NCI-H1694 (cell line): Measurements from ENCODE around the gene KRTAP10-9.
"Not testable (repeated sequence)": the region's sequence is repeated elsewhere in the genome, so short reads cannot be mapped to it uniquely, and the experiment has no call there.

Source experiments
- DNase-seq: peaks from one replicate; lab custom pipeline; 2025; lab: John Stamatoyannopoulos, UW

The KRTAP10-9 gene

DNA sequence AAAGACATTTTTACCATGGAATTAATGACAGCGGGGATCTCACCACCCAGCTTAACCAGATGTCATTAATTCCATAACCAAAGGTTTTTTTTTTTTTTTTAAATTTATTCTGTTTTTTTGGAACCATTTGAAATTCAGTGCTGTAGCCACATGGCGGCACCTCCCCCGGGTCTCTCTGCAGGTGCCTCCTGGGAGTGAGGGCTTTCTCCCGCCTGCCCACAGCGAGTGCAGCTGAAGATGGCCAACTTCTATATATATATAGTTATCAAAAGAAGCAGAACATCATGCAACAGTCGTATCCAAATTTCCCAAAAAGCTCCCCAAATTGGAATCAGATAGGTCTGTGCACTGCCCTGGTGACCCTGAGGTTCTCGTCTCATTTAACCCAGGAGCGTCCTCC, 11.4 kb upstream of the KRTAP10-9 start:
- DNase-seq, result no peak

- peak; percentile 32 for DNase-seq
Measured at GRCh38 chr21:44615911-44616590, 10.8 kb upstream of the KRTAP10-9 start.

- no peak for DNase-seq
Measured at GRCh38 chr21:44616591-44616926, 10.3 kb upstream of the KRTAP10-9 start.

DNA sequence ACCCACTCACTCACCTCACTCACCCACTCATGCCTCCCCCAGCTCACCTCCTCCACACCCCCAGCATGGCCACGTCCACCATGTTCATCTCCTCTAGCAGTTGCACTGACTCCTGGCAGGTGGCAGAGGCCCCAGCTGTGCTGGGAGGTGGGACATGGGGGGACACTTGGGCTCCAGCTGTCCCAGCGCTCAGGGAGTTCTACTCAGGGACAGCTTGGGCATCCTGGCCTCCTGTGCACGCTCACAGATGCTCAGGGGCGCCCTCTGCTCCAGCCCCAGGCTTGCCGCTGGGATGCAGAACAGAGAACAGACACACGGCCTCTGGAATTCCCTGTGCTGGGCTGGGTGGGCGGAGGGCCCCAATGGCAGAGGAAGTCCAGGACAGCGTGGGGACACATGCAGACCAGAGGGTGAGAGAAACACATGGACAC, 9.8 kb upstream of the KRTAP10-9 start:
- DNase-seq, result no peak

DNA sequence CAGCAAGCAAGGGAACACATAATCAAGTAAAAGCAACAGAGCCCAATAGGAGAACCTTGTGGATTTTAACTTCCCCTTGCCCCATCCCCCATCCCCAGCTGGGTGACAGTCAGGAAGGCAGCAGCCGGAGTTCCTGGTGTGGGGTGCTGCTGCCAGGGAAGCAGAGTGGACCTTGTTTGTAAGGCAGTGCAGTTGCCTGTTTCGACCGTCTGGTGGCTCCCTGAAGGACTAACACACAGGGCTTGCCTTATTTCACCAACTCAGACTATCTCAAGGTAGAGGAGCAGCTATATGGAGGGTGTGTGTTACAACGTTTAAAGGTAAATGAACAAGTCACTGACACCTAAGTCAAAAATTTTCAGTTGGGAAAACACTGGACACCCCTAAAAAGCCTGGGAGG, 8.4 kb upstream of the KRTAP10-9 start:
- DNase-seq, result no peak

- no peak for DNase-seq
Measured at GRCh38 chr21:44618909-44619308, 8.0 kb upstream of the KRTAP10-9 start.

DNA sequence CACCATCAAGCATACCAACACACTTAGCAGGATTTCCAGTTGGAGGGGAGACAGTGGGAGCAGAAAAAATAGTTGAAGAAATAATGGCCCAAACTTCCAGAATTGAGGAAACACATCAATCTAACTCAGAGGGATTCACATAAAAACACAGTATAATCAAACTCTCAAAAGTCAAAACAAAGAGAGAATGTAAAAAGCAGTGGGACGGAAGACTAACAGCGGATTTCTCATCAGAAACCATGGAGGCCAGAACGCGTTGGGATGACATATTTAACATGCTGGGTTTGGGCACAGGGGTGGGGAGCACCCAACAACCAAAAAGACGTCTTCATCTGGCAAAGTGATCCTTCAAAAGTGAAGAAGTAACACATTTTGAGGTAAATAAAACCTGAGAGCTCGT, 7.0 kb upstream of the KRTAP10-9 start:
- no peak for DNase-seq

DNA sequence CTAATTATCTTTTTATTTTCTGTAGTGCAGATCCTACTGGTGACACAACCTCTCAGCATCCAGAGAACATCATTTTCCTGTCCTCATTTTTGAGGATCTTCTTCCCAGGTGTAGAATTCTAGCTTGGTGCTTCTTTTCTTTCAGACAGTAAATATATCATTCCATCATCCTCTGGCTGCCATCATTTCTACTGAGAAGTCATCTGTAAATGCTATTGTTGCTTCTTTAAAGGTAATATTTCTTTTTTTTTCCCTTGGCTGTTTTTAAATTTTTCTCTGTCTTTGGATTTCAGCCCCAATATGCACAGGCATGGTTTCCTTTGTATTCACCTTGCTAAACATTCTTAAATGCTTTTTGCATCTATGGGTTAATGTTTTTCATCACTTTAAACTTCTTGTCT, 3.3 kb upstream of the KRTAP10-9 start:
- DNase-seq, result no peak

DNA sequence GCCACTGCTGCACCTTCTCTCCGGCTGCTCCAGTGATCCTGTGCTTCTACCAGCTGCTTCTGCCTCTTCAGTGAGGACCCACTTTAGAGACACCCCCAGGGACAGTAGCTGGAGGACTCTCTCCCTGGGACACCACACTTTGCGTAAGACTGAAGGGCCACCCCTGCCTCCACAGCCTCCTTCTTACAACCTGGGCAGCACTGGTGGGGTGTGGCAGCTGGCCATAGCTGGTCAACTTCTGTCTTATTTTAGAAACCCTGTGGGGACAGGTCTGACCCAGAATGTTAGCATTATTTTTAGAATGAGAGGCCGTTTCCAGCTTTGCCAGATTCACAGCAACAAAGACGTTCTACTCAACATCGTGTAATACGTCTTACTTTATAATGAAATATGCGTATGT, 1.1 kb upstream of the KRTAP10-9 start:
- DNase-seq, result no peak

DNA sequence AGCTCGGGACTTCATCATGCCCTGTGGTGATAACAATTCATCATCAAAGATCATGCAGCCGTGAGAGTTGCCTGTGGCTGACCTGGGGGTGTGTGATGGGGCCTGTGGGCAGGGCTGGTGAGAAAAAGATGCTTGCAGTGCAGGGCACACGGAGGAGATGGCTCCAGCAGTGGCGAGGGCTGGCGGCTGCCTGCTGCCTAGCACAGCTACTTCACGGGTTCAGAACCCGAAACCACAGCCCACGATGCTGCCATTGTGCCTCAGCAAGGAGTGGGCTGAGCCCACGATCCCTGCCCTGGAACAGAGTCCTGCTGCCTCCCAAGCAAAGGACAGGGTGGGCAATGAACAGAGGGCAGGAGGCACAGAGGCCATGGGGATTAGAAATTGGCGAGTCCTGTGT, 631 bp upstream of the KRTAP10-9 start:
- no peak for DNase-seq

DNA sequence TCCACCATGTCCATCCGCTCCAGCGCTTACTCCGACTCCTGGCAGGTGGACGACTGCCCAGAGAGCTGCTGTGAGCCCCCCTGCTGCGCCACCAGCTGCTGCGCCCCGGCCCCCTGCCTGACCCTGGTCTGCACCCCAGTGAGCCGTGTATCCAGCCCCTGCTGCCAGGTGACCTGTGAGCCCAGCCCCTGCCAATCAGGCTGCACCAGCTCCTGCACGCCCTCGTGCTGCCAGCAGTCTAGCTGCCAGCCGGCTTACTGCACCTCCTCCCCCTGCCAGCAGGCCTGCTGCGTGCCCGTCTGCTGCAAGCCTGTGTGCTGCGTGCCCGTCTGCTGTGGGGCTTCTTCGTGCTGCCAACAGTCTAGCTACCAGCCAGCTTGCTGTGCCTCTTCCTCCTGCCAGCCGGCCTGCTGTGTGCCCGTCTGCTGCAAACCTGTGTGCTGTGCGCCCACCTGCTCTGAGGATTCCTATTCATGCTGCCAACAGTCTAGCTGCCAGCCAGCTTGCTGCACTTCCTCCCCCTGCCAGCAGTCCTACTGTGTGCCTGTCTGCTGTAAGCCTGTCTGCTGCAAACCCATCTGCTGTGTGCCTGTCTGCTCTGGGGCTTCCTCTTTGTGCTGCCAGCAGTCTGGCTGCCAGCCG, 409 bp downstream of the KRTAP10-9 start:
- not testable (repeated sequence) for DNase-seq

DNA sequence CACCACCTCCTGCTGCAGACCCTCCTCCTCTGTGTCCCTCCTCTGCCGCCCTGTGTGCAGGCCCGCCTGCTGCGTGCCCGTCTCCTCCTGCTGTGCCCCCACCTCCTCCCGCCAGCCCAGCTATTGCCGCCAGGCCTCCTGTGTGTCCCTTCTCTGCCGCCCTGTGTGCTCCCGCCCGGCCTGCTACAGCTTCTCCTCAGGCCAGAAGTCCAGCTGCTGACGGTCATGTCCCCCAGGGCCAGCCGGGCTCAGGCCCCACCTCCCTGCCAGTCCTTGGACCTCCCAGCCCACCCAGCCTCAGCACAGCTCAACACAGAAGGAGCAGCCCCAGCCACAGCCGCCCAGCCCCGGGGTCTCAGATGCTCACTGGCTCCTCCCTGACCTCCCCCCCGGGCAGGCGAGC, 939 bp downstream of the KRTAP10-9 start:
- DNase-seq, result not testable (repeated sequence)

- no peak for DNase-seq
Measured at GRCh38 chr21:44628707-44629391, 2.0 kb downstream of the KRTAP10-9 start.

- no peak for DNase-seq
Measured at GRCh38 chr21:44630440-44630839, 3.5 kb downstream of the KRTAP10-9 start.

DNA sequence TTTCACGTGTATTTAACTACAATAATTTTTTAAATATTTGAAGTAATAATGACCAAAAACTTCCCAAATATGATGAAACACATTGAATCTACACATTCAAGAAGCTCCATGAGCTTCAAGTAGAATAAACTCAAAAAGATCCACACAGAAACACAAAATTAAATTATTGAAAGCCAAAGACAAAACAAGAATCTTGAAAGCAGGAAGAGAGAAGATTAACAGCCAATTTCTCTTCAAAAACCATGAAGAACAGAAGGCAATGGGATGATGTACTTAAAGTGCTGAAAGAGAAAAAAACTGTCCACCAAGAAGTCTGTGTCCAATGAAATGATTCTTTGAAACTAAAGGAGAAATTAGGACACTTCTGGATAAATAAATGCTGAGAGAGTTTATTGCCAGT, 5.2 kb downstream of the KRTAP10-9 start:
- DNase-seq, result no peak

DNA sequence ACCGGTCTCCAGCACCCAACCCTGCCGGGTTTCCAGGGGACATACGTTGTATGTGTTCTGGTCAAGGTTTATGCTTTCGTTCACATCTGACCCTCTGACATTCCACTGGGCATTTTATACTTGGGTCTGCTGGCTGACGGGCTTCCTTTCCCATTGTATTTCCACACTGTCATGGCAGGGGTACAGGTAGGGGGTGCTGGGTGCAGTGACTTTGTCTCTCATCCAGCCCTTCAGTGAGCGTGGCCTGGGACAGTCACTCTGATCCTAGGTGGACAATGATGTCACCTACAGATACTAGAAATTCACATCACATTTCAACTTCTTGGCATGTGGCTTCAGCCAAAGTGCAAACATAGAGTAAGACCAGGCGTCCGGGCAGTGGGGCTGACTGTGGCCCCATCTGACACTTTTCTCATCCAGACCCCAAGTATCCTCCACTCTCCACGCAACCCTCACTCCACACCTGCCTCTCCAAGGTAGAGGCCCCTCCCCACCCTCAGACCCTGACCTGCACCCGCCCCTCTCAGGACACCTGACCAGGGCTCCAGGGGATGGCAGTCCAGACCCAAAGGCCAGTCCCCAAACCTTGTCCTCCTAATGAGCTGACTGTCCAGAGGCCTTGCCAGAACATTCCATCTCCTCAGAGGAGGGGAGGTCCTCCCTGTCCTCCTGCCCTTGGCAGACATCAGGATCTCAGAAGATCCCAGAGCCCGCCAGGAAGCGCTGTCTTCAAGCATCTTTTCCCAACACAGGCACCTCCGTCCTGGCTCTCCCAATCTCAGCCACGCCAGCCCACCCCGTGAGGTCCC, 9.5 kb downstream of the KRTAP10-9 start:
- no peak for DNase-seq

DNA sequence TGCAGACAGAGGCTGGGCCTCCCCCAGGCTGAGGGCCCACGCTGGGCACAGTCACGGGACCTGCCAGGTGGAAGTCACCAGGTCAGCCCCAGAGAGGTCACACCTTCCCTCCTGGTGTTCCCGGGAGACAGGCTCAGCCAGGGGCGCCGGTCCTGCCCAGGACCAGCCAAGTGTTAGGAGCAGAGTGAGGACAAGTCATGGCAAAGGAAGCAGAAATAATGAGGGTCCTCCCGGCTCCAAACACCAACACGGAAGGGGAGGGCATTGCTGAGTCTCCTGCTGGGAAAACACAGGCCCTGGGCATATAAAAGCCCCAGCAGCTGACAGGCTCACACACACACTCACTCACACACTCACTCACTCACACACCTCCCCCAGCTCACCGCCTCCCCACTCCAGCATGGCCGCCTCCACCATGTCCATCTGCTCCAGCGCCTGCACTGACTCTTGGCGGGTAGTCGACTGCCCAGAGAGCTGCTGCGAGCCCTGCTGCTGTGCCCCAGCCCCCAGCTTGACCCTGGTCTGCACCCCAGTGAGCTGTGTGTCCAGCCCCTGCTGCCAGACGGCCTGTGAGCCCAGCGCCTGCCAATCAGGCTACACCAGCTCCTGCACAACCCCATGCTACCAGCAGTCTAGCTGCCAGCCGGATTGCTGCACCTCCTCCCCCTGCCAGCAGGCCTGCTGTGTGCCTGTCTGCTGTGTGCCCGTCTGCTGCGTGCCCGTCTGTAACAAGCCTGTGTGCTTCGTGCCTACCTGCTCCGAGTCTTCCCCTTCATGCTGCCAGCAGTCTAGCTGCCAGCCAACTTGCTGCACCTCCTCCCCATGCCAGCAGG, 10.3 kb downstream of the KRTAP10-9 start, which contains the start of gene KRTAP10-10:
Gene KRTAP10-10 (plus strand): TSS at position 339 of the 833 bp plus-strand sequence. CDS start 62 bp downstream, at position 401.
- no peak for DNase-seq

GRCh38 chr21:44637851-44638348, 11.0 kb downstream of the KRTAP10-9 start:
- not testable (repeated sequence) for DNase-seq

- DNase-seq, result not testable (repeated sequence)
Measured at GRCh38 chr21:44638506-44639330, 11.8 kb downstream of the KRTAP10-9 start.

DNA sequence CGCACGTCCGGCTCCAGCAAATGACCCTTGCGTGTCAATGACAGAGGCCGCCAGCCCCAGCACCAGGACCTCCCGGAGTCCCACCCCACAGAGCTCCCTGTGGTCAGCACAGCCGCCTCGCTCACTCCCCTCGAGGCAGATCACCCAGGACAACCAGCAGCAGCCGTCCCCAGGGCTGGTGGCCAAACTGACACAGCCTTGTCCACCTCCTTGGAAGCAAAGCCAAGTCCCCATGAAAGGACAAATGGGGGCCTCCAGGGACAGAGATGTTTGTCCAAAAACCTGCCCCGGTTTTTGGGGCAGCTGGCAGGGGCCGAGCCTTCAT, 12.4 kb downstream of the KRTAP10-9 start:
- no peak for DNase-seq

GRCh38 chr21:44640761-44641160, 13.9 kb downstream of the KRTAP10-9 start:
- DNase-seq, result no peak
